Renal pelvis (tissue), 12 donors: ENCODE measurements around the gene REXO4. TPM values are rescaled to one million over a fixed set of nuclear protein-coding genes. Genes with fewer than 3 reads are reported as not detected.

Experiments
- DNase-seq: peaks from one replicate; pipeline ENCODE4 v3.0.0-alpha.2; 2013
- long read RNA-seq, 16 experiments: transcript quantifications; one replicate each; lab custom pipeline, GENCODE V29; 2026
- polyA plus RNA-seq, 3 donors: library from polyadenylated mRNA; unstranded; fragments of 120-200 nt; gene quantifications; one replicate each; pipeline ENCODE4 v1.2.1, GENCODE V29; 2013; ENCODE audit not compliant: insufficient read length in 3 of 3

The REXO4 gene
- polyA plus RNA-seq = 10 to 100 TPM; 29.1 to 32.3 (median 31.6) TPM
- long read RNA-seq, donor 1, partial matches to known transcripts = 6 of 10 reads
- long read RNA-seq, donor 1, other reads (novel, unspliced or antisense) = 0 of 10 reads
- long read RNA-seq, donor 2, partial matches to known transcripts = 15 of 16 reads
- long read RNA-seq, donor 2, other reads (novel, unspliced or antisense) = 0 of 16 reads
- long read RNA-seq, donor 3, transcript REXO4-202 (8 exons, 2,360 nt) = major isoform, 11 of 23 reads
- long read RNA-seq, donor 3, partial matches to known transcripts = 11 of 23 reads
- long read RNA-seq, donor 3, other reads (novel, unspliced or antisense) = 0 of 23 reads
- long read RNA-seq, donor 4, transcript REXO4-202 (8 exons, 2,360 nt) = major isoform, 11 of 19 reads
- long read RNA-seq, donor 4, partial matches to known transcripts = 8 of 19 reads
- long read RNA-seq, donor 4, other reads (novel, unspliced or antisense) = 0 of 19 reads
- long read RNA-seq, donor 5, partial matches to known transcripts = 7 of 10 reads
- long read RNA-seq, donor 5, other reads (novel, unspliced or antisense) = 0 of 10 reads
- long read RNA-seq, donor 6, transcript REXO4-202 (8 exons, 2,360 nt) = major isoform, 6 of 14 reads
- long read RNA-seq, donor 6, partial matches to known transcripts = 8 of 14 reads
- long read RNA-seq, donor 6, other reads (novel, unspliced or antisense) = 0 of 14 reads
- long read RNA-seq, donor 7, transcript REXO4-202 (8 exons, 2,360 nt) = major isoform, 9 of 33 reads
- long read RNA-seq, donor 7, partial matches to known transcripts = 24 of 33 reads
- long read RNA-seq, donor 7, other reads (novel, unspliced or antisense) = 0 of 33 reads
- long read RNA-seq, donor 8, partial matches to known transcripts = 0 of 1 reads
- long read RNA-seq, donor 8, other reads (novel, unspliced or antisense) = 0 of 1 reads
- long read RNA-seq, donor 9, transcript REXO4-202 (8 exons, 2,360 nt) = major isoform, 17 of 28 reads
- long read RNA-seq, donor 9, partial matches to known transcripts = 11 of 28 reads
- long read RNA-seq, donor 9, other reads (novel, unspliced or antisense) = 0 of 28 reads
- long read RNA-seq, donor 10, transcript REXO4-202 (8 exons, 2,360 nt) = major isoform, 8 of 24 reads
- long read RNA-seq, donor 10, partial matches to known transcripts = 14 of 24 reads
- long read RNA-seq, donor 10, other reads (novel, unspliced or antisense) = 0 of 24 reads
- long read RNA-seq, donor 11, transcript REXO4-202 (8 exons, 2,360 nt) = major isoform, 9 of 21 reads
- long read RNA-seq, donor 11, partial matches to known transcripts = 12 of 21 reads
- long read RNA-seq, donor 11, other reads (novel, unspliced or antisense) = 0 of 21 reads
- long read RNA-seq, donor 12, transcript REXO4-202 (8 exons, 2,360 nt) = major isoform, 13 of 22 reads
- long read RNA-seq, donor 12, partial matches to known transcripts = 9 of 22 reads
- long read RNA-seq, donor 12, other reads (novel, unspliced or antisense) = 0 of 22 reads
- long read RNA-seq, donor 13, transcript REXO4-202 (8 exons, 2,360 nt) = major isoform, 6 of 19 reads
- long read RNA-seq, donor 13, partial matches to known transcripts = 12 of 19 reads
- long read RNA-seq, donor 13, other reads (novel, unspliced or antisense) = 0 of 19 reads
- long read RNA-seq, donor 14 = 0 reads
- long read RNA-seq, donor 15, transcript REXO4-202 (8 exons, 2,360 nt) = major isoform, 16 of 22 reads
- long read RNA-seq, donor 15, partial matches to known transcripts = 6 of 22 reads
- long read RNA-seq, donor 15, other reads (novel, unspliced or antisense) = 0 of 22 reads
- long read RNA-seq, donor 16, transcript REXO4-202 (8 exons, 2,360 nt) = major isoform, 9 of 28 reads
- long read RNA-seq, donor 16, partial matches to known transcripts = 18 of 28 reads
- long read RNA-seq, donor 16, other reads (novel, unspliced or antisense) = 0 of 28 reads

GRCh38 chr9:133417541-133418461 is at the start of gene REXO4:
REXO4 (minus strand) TSS chr9:133418010; CDS start chr9:133417844, 166 bp downstream.
- DNase-seq = peak; percentile 87

GRCh38 chr9:133467101-133467500 is 49.3 kb upstream of the REXO4 start:
- no peak for DNase-seq

GRCh38 chr9:133465984-133466383 is 48.2 kb upstream of the REXO4 start:
- DNase-seq = no peak

- DNase-seq = no peak
Observed at GRCh38 chr9:133464638-133465037, 46.8 kb upstream of the REXO4 start.

GRCh38 chr9:133463864-133464615 is 46.2 kb upstream of the REXO4 start:
- DNase-seq = no peak

GRCh38 chr9:133463234-133463863 is 45.5 kb upstream of the REXO4 start:
- no peak for DNase-seq

GRCh38 chr9:133461975-133462374 is 44.2 kb upstream of the REXO4 start:
- no peak for DNase-seq

GRCh38 chr9:133460405-133461175 is 42.8 kb upstream of the REXO4 start:
- DNase-seq = peak; percentile 40

GRCh38 chr9:133459476-133460404 is 41.9 kb upstream of the REXO4 start, which contains the start of gene CACFD1:
CACFD1 (plus strand) TSS chr9:133459978; CDS start chr9:133460067, 89 bp downstream.
- DNase-seq = peak; percentile 96

- DNase-seq = no peak
Observed at GRCh38 chr9:133458643-133459312, 41.0 kb upstream of the REXO4 start.

GRCh38 chr9:133457748-133458147 is 39.9 kb upstream of the REXO4 start:
- DNase-seq = no peak

- no peak for DNase-seq
Observed at GRCh38 chr9:133457233-133457632, 39.4 kb upstream of the REXO4 start.

GRCh38 chr9:133456409-133456808 is 38.6 kb upstream of the REXO4 start:
- no peak for DNase-seq

- DNase-seq = no peak
Observed at GRCh38 chr9:133455936-133456335, 38.1 kb upstream of the REXO4 start.

- no peak for DNase-seq
Observed at GRCh38 chr9:133454943-133455673, 37.3 kb upstream of the REXO4 start.
